Right lobe of liver (tissue), 6 donors: Measurements from ENCODE around the gene KIAA0825. TPM values are rescaled to one million over a fixed set of nuclear protein-coding genes. Genes with fewer than 3 reads are reported as not detected.

ENCODE experiments used
- ATAC-seq, 4 donors: fragments of 200-7000 bp; cut with Tn5 transposase; one replicate each; pipeline ENCODE4 v1.9.1; 2020; ENCODE audit warnings: mild to moderate bottlenecking in 4 of 4, moderate library complexity in 4 of 4
- DNase-seq, 3 donors: peaks; one replicate each; pipeline ENCODE4 v3.0.0-alpha.2; 2020
- H3K27ac ChIP-seq, 3 donors: fragments of 200-600 bp; one replicate each; pipeline ENCODE4 v1.8.0; 2022
- H3K27me3 ChIP-seq, 2 donors: fragments of 200-600 bp; one replicate each; pipeline ENCODE4 v1.8.0; 2022
- H3K36me3 ChIP-seq, 4 donors: fragments of 200-600 bp; sonication (generic) in 1 of 4; one replicate each; pipeline versions ENCODE4 v1.5.1 to v1.8.0; 2017 to 2022; ENCODE audit warnings: control low read depth in 1 of 4
- H3K4me1 ChIP-seq, 4 donors: fragments of 200-600 bp; sonication (generic) in 1 of 4; one replicate each; pipeline versions ENCODE4 v1.5.1 to v1.8.0; 2017 to 2022; ENCODE audit warnings: control low read depth in 1 of 4
- H3K4me3 ChIP-seq, 3 donors: fragments of 200-600 bp; one replicate each; pipeline ENCODE4 v1.8.0; 2022
- H3K9me3 ChIP-seq, 4 donors: fragments of 200-600 bp; sonication (generic) in 1 of 4; one replicate each; pipeline versions ENCODE4 v1.5.1 to v1.8.0; 2017 to 2022; ENCODE audit warnings: control low read depth in 1 of 4
- CTCF ChIP-seq, 4 donors: fragments of 200-600 bp in 3 of 4; fragments of 450-650 bp in 1 of 4; IDR thresholded peaks; one replicate each; pipeline versions ENCODE4 v1.5.1 to v1.8.0; 2016 to 2022; ENCODE audit warnings: antibody characterized with exemption in 4 of 4, mild to moderate bottlenecking in 2 of 4
- POLR2A ChIP-seq: fragments of 450-650 bp; IDR thresholded peaks from one replicate; pipeline ENCODE4 v1.6.1; 2017; ENCODE audit warnings: antibody characterized with exemption, mild to moderate bottlenecking
- WGBS: methylation state at CpG from one replicate; pipeline ENCODE4 v1.1.6; 2018; ENCODE audit warnings: low coverage, low lambda C conversion rate; ENCODE audit not compliant: insufficient coverage; ENCODE audit errors: missing lambda C conversion rate; 5-methylcytosine and 5-hydroxymethylcytosine counted together
- intact Hi-C, 2 donors: fragments of 100-400 bp; cut with DNase I; formaldehyde crosslinking; loops; one replicate each; pipeline versions ENCODE4 v1.11.2 to v1.14.1; 2022
- total RNA-seq, 6 experiments: library from RNA; depleted of rRNA in 2 of 6; stranded (reverse); fragments of >200 nt in 2 of 6; fragmentation: NEBNext Ultra II Directional in 3 of 6; extraction: Animal tissue kit (Norgen Biotek cat#: 25700) in 3 of 6; gene quantifications; one replicate each; pipeline versions ENCODE4 v1.1.0 to v1.2.4, GENCODE V29; 2016 to 2023
- donor health status: DM: no; HTN: yes; CAD: no.
- donor health status: DM: no; HTN: no; CAD: no.
- donor health status: DM: no; HTN: no; CAD: no.
- donor health status: DM: no; HTN: yes; CAD: no.
- donor health status: DM: no; HTN: yes; CAD: no.

The KIAA0825 gene
- total RNA-seq, 6 experiments from 2014 or later = 0.86 to 3.2 (median 1.7) TPM

GRCh38 chr5:94425396-94425795 is 193.0 kb downstream of the KIAA0825 start:
- Histone ChIP-seq H3K9me3 (no peaks in the 10 kb centered on the region), H3K36me3 (no peaks in the 10 kb centered on the region), H3K27me3 (no peaks in the 10 kb centered on the region), H3K4me3 (no peak overlapping the region), H3K4me1 (no peaks in the 10 kb centered on the region), H3K27ac (no peak overlapping the region)
- intact Hi-C loops = no loop called here
- ATAC-seq (no peak), DNase-seq (no peak)
- 71% methylated on average over 2 of the region's 2 CpGs for WGBS
- no peak for TF ChIP-seq CTCF (IDR thresholded peaks at IDR 0.05)
- TF ChIP-seq POLR2A = no peak

GRCh38 chr5:94423411-94423810 is 195.0 kb downstream of the KIAA0825 start:
- ATAC-seq = no peak
- Histone ChIP-seq H3K36me3 (no peaks in the 10 kb centered on the region), H3K27me3 (no peaks in the 10 kb centered on the region), H3K9me3 (no peaks in the 10 kb centered on the region), H3K27ac (no peak overlapping the region), H3K4me3 (no peak overlapping the region), H3K4me1 (no peaks in the 10 kb centered on the region)
- intact Hi-C loops = no loop called here
- TF ChIP-seq CTCF (IDR thresholded peaks at IDR 0.05) (no peak), POLR2A (no peak)
- DNase-seq = no peak

- no peak overlapping the region for H3K27ac ChIP-seq
- no peaks in the 10 kb centered on the region for H3K36me3 ChIP-seq
- TF ChIP-seq CTCF (IDR thresholded peaks at IDR 0.05) (no peak), POLR2A (no peak)
- WGBS = 59% methylated on average over 3 of the region's 3 CpGs
- no peaks in the 10 kb centered on the region for H3K27me3 ChIP-seq
- no peaks in the 10 kb centered on the region for H3K9me3 ChIP-seq
- H3K4me1 ChIP-seq = no peaks in the 10 kb centered on the region
- ATAC-seq (peak in 2 of 4 donors; percentile 21 to 52), DNase-seq (no peak)
- intact Hi-C loops = no loop called here
- H3K4me3 ChIP-seq = no peak overlapping the region
These were observed 195.6 kb downstream of the KIAA0825 start for GRCh38 chr5:94422812-94423211.

GRCh38 chr5:94420885-94421284 is 197.5 kb downstream of the KIAA0825 start:
- Histone ChIP-seq H3K27me3 (no peaks in the 10 kb centered on the region), H3K36me3 (no peaks in the 10 kb centered on the region), H3K27ac (no peak overlapping the region), H3K9me3 (no peaks in the 10 kb centered on the region), H3K4me3 (no peak overlapping the region), H3K4me1 (no peaks in the 10 kb centered on the region)
- no peak for DNase-seq
- TF ChIP-seq POLR2A = no peak
- TF ChIP-seq CTCF (IDR thresholded peaks at IDR 0.05) = no peak
- intact Hi-C loops = no loop called here
- no peak for ATAC-seq
- WGBS = 62% methylated on average over 2 of the region's 2 CpGs

- H3K36me3 ChIP-seq = no peaks in the 10 kb centered on the region
- ATAC-seq (no peak), DNase-seq (no peak)
- intact Hi-C loops = no loop called here
- no peaks in the 10 kb centered on the region for H3K4me1 ChIP-seq
- H3K4me3 ChIP-seq = no peak overlapping the region
- no peaks in the 10 kb centered on the region for H3K27me3 ChIP-seq
- TF ChIP-seq POLR2A (no peak), CTCF (IDR thresholded peaks at IDR 0.05) (no peak)
- 50% methylated on average over 1 of the region's 1 CpG for WGBS
- H3K27ac ChIP-seq = no peak overlapping the region
- H3K9me3 ChIP-seq = no peaks in the 10 kb centered on the region
These were observed 202.6 kb downstream of the KIAA0825 start for GRCh38 chr5:94415798-94416197.
